ENCODE measurements around the gene PHLPP1.

Gene PHLPP1

GRCh38 chr18:62919109-62919838 is 203.9 kb downstream of the PHLPP1 start:
- no peak for TF ChIP-seq OSR1 (CRISPR knock-in tag; IDR thresholded peaks at IDR 0.05)
- peak; percentile 58 for TF ChIP-seq ISL1 (CRISPR knock-in tag; IDR thresholded peaks at IDR 0.05)
- no peak; the same call in 2 of the 3 replicates for ATAC-seq

DNA sequence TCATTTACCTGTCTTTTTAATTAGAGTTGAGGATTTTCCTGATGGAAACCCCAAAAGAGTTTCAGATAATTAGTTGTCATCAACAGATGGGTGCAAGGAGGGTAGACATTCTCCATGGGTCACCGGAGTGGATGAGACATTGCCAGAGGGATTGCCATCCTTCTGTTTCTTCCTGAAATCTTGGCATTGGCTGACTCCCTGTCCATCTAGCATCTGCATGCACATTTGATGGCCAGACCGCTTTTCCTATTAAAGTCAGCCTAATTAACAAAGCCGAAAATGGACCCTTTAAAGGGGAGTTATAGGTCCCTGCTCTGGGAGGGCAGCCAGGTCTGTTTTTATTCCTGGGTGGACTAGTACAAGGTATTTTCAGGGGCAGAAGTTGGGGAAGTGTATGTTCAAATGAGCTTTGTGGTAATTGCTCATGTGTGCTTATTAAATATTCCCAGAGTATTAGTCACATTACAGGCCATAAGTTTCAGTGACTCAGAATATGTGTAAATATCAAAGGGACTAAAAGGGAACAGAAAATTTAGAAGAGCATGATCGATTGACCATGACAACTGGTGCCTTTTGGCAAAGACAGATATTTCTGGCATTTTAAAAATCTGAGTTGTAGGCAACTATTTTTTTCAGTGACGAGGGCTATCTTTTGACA is 209.8 kb downstream of the PHLPP1 start:
- no peak for ATAC-seq
- no peak for TF ChIP-seq ZC3H10 (CRISPR knock-in tag; IDR thresholded peaks at IDR 0.05)
- TF ChIP-seq GLIS3 (CRISPR knock-in tag; IDR thresholded peaks at IDR 0.05): no peak
- TF ChIP-seq BACH2 (CRISPR knock-in tag; IDR thresholded peaks at IDR 0.05; ENCODE audit: borderline replicate concordance): no peak

DNA sequence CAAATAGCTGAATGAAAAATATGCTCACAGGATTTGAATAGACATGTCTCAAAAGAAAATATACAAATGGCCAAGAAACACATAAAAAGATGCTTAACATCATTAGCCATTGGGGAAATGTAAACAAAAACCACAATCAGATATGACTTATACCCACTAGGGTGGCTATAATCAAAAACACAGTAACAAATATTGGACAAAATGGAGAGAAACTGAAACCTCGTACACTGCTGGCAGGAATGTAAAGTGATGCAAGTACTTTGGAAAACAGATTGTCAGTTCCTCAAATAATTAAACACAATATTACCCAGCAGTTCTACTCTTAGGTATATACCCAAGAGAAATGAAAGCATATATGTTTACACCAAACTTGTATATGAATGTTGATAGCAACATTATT is 213.0 kb downstream of the PHLPP1 start:
- TF ChIP-seq TCF4 (CRISPR knock-in tag; IDR thresholded peaks at IDR 0.05; ENCODE audit: borderline replicate concordance): no peak
- no peak for TF ChIP-seq ZNF565 (CRISPR knock-in tag; conservative IDR thresholded peaks at IDR 0.05; ENCODE audit: low read depth)
- TF ChIP-seq, protein P1, sequence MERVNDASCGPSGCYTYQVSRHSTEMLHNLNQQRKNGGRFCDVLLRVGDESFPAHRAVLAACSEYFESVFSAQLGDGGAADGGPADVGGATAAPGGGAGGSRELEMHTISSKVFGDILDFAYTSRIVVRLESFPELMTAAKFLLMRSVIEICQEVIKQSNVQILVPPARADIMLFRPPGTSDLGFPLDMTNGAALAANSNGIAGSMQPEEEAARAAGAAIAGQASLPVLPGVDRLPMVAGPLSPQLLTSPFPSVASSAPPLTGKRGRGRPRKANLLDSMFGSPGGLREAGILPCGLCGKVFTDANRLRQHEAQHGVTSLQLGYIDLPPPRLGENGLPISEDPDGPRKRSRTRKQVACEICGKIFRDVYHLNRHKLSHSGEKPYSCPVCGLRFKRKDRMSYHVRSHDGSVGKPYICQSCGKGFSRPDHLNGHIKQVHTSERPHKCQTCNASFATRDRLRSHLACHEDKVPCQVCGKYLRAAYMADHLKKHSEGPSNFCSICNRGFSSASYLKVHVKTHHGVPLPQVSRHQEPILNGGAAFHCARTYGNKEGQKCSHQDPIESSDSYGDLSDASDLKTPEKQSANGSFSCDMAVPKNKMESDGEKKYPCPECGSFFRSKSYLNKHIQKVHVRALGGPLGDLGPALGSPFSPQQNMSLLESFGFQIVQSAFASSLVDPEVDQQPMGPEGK (CRISPR knock-in tag; IDR thresholded peaks at IDR 0.05; ENCODE audit: borderline replicate concordance): no peak
- no peak for TF ChIP-seq CSDC2 (CRISPR knock-in tag; IDR thresholded peaks at IDR 0.05)
- no peak for TF ChIP-seq BACH2 (CRISPR knock-in tag; IDR thresholded peaks at IDR 0.05; ENCODE audit: borderline replicate concordance)
- no peak for TF ChIP-seq GLIS3 (CRISPR knock-in tag; IDR thresholded peaks at IDR 0.05)
- no peak for TF ChIP-seq SNAI2 (CRISPR knock-in tag; IDR thresholded peaks at IDR 0.05)
- no peak for TF ChIP-seq ZFP3 (CRISPR knock-in tag; IDR thresholded peaks at IDR 0.05)
- TF ChIP-seq ZC3H10 (CRISPR knock-in tag; IDR thresholded peaks at IDR 0.05): no peak
- no peak for TF ChIP-seq PPARA (CRISPR knock-in tag; IDR thresholded peaks at IDR 0.05; ENCODE audit: borderline replicate concordance)
- TF ChIP-seq RARB (CRISPR knock-in tag; IDR thresholded peaks at IDR 0.05): no peak
- TF ChIP-seq ZNF8 (CRISPR knock-in tag; IDR thresholded peaks at IDR 0.05): no peak
- no peak for TF ChIP-seq ESRRG (CRISPR knock-in tag; IDR thresholded peaks at IDR 0.05)
- TF ChIP-seq, protein P2, sequence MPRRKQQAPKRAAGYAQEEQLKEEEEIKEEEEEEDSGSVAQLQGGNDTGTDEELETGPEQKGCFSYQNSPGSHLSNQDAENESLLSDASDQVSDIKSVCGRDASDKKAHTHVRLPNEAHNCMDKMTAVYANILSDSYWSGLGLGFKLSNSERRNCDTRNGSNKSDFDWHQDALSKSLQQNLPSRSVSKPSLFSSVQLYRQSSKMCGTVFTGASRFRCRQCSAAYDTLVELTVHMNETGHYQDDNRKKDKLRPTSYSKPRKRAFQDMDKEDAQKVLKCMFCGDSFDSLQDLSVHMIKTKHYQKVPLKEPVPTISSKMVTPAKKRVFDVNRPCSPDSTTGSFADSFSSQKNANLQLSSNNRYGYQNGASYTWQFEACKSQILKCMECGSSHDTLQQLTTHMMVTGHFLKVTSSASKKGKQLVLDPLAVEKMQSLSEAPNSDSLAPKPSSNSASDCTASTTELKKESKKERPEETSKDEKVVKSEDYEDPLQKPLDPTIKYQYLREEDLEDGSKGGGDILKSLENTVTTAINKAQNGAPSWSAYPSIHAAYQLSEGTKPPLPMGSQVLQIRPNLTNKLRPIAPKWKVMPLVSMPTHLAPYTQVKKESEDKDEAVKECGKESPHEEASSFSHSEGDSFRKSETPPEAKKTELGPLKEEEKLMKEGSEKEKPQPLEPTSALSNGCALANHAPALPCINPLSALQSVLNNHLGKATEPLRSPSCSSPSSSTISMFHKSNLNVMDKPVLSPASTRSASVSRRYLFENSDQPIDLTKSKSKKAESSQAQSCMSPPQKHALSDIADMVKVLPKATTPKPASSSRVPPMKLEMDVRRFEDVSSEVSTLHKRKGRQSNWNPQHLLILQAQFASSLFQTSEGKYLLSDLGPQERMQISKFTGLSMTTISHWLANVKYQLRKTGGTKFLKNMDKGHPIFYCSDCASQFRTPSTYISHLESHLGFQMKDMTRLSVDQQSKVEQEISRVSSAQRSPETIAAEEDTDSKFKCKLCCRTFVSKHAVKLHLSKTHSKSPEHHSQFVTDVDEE (CRISPR knock-in tag; IDR thresholded peaks at IDR 0.05): no peak
- TF ChIP-seq POU6F1 (CRISPR knock-in tag; IDR thresholded peaks at IDR 0.05; ENCODE audit: borderline replicate concordance, low read depth): no peak
- no peak for TF ChIP-seq ARNTL (CRISPR knock-in tag; IDR thresholded peaks at IDR 0.05; ENCODE audit: borderline replicate concordance, low read depth)
- TF ChIP-seq ISL1 (CRISPR knock-in tag; IDR thresholded peaks at IDR 0.05): no peak
- no peak for TF ChIP-seq ZNF70 (CRISPR knock-in tag; IDR thresholded peaks at IDR 0.05)
- TF ChIP-seq OSR1 (CRISPR knock-in tag; IDR thresholded peaks at IDR 0.05): no peak
- ATAC-seq: no peak

- no peak for ATAC-seq
- TF ChIP-seq ZC3H10 (CRISPR knock-in tag; IDR thresholded peaks at IDR 0.05) (no peak), ZNF8 (CRISPR knock-in tag; IDR thresholded peaks at IDR 0.05) (no peak), ESRRG (CRISPR knock-in tag; IDR thresholded peaks at IDR 0.05) (no peak), ZNF70 (CRISPR knock-in tag; IDR thresholded peaks at IDR 0.05) (no peak), TOX (CRISPR knock-in tag; IDR thresholded peaks at IDR 0.05; ENCODE audit: borderline replicate concordance) (no peak), ZFP3 (CRISPR knock-in tag; IDR thresholded peaks at IDR 0.05) (no peak), CSDC2 (CRISPR knock-in tag; IDR thresholded peaks at IDR 0.05) (no peak), ZFP30 (CRISPR knock-in tag; IDR thresholded peaks at IDR 0.05) (no peak), TCF4 (CRISPR knock-in tag; IDR thresholded peaks at IDR 0.05; ENCODE audit: borderline replicate concordance) (no peak), ISL1 (CRISPR knock-in tag; IDR thresholded peaks at IDR 0.05) (no peak), RARB (CRISPR knock-in tag; IDR thresholded peaks at IDR 0.05) (no peak)
- TF ChIP-seq, protein P3, sequence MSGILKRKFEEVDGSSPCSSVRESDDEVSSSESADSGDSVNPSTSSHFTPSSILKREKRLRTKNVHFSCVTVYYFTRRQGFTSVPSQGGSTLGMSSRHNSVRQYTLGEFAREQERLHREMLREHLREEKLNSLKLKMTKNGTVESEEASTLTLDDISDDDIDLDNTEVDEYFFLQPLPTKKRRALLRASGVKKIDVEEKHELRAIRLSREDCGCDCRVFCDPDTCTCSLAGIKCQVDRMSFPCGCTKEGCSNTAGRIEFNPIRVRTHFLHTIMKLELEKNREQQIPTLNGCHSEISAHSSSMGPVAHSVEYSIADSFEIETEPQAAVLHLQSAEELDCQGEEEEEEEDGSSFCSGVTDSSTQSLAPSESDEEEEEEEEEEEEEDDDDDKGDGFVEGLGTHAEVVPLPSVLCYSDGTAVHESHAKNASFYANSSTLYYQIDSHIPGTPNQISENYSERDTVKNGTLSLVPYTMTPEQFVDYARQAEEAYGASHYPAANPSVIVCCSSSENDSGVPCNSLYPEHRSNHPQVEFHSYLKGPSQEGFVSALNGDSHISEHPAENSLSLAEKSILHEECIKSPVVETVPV (CRISPR knock-in tag; IDR thresholded peaks at IDR 0.05): no peak
- TF ChIP-seq, protein P4, sequence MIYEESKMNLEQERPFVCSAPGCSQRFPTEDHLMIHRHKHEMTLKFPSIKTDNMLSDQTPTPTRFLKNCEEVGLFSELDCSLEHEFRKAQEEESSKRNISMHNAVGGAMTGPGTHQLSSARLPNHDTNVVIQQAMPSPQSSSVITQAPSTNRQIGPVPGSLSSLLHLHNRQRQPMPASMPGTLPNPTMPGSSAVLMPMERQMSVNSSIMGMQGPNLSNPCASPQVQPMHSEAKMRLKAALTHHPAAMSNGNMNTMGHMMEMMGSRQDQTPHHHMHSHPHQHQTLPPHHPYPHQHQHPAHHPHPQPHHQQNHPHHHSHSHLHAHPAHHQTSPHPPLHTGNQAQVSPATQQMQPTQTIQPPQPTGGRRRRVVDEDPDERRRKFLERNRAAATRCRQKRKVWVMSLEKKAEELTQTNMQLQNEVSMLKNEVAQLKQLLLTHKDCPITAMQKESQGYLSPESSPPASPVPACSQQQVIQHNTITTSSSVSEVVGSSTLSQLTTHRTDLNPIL (CRISPR knock-in tag; IDR thresholded peaks at IDR 0.05; ENCODE audit: low read depth): no peak
- TF ChIP-seq, protein P1 (CRISPR knock-in tag; IDR thresholded peaks at IDR 0.05; ENCODE audit: borderline replicate concordance): no peak
Measured at GRCh38 chr18:62933261-62933887, 218.0 kb downstream of the PHLPP1 start.

All from SK-N-SH treated with all-trans-retinoic acid at 6 μM for 48 hours (cell line).